IPS-15b (cell line): ENCODE data around the gene PHF2.

ENCODE experiments used
- H3K27me3 ChIP-seq: one replicate; pipeline ENCODE4 v1.6.1; 2013; ENCODE audit warnings: low read length; ENCODE audit not compliant: control insufficient read depth, insufficient read depth
- H3K36me3 ChIP-seq: one replicate; pipeline ENCODE4 v1.6.1; 2013; ENCODE audit warnings: low read length; ENCODE audit not compliant: control insufficient read depth, insufficient read depth
- H3K4me1 ChIP-seq: one replicate; pipeline ENCODE4 v1.6.1; 2013; ENCODE audit warnings: mild to moderate bottlenecking, low read length; ENCODE audit not compliant: control insufficient read depth, insufficient read depth
- H3K4me3 ChIP-seq: one replicate; pipeline ENCODE4 v1.5.1; 2013; ENCODE audit warnings: low read depth, low read length
- H3K9ac ChIP-seq: one replicate; pipeline ENCODE4 v1.6.1; 2013; ENCODE audit warnings: low read depth, mild to moderate bottlenecking, low read length
- H3K9me3 ChIP-seq: one replicate; pipeline ENCODE4 v1.6.1; 2013; ENCODE audit warnings: mild to moderate bottlenecking, low read length; ENCODE audit not compliant: control insufficient read depth, insufficient read depth

Gene PHF2

DNA sequence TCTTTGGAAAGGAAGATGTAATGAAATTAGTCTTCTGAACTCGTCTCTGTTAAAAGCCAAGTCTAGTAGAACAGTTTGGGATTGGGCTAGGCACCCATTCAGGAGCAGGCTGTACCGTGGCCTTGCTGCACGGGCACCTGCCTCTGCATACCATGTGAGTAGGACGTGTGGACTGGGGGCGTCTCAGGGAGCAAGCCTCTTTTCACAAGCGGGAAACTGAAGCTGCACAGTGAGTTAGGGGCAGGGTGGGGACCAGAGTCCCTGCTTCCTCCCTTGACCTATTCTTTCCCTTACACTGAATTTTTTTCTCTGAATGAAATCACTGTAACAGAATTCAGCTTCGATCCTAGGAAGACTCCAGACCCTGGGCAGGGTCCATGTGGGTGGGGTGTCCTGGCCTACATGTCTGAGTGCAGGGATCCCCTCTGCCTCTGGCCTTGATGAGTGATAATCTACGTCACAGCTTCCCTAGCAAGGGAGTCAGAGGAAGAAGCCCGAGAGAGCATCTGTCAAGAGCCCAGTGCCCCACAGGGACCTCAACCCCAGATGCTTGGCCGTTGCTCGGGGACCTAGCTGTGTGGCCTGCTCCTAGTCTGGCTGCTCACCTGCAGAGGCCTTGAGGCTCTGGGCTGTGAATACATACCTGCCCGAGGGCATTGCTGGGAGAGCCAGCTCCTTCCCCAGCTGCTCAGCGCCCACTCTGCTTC, 15.1 kb downstream of the PHF2 start:
- no peaks in the 10 kb centered on the region for H3K36me3 ChIP-seq
- H3K4me1 ChIP-seq, result peaks cover 9% of the 10 kb centered on the region
- no peak overlapping the region for H3K4me3 ChIP-seq
- H3K9ac ChIP-seq, result no peak overlapping the region
- no peaks in the 10 kb centered on the region for H3K27me3 ChIP-seq
- no peaks in the 10 kb centered on the region for H3K9me3 ChIP-seq

DNA sequence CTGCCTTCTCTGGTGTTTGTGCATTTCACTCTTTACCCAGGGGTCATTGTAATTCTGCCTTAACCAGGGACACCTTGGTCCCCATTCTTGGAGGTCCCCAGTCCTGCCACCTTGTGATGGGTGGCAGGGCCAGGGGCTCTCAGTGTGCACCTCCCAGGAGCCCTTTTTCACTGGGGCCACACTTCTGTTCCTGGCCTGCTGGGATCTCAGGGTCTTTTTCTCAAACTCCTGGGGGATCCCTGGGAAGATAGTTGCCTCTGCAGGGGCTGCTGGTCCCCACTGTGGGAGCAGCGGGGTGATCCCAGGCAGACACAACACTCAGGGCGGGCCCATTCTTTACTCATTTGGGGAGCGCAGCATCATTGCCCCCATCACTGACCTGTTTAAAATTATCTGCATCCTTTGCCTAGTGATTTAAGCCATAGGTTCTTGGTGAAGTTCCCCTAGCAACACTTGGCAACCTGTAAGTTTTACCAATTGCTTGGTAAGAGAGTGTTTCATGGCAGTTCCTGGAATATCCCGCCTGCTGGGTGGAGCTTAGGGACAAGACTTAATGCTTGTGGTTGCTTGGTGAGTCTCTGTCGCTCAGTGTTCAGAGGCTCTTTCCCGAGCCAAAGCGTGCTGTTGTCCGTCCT, 15.7 kb downstream of the PHF2 start:
- Histone ChIP-seq H3K4me1 (peaks cover 9% of the 10 kb centered on the region), H3K9ac (no peak overlapping the region), H3K4me3 (no peak overlapping the region), H3K9me3 (no peaks in the 10 kb centered on the region), H3K27me3 (no peaks in the 10 kb centered on the region), H3K36me3 (no peaks in the 10 kb centered on the region)

DNA sequence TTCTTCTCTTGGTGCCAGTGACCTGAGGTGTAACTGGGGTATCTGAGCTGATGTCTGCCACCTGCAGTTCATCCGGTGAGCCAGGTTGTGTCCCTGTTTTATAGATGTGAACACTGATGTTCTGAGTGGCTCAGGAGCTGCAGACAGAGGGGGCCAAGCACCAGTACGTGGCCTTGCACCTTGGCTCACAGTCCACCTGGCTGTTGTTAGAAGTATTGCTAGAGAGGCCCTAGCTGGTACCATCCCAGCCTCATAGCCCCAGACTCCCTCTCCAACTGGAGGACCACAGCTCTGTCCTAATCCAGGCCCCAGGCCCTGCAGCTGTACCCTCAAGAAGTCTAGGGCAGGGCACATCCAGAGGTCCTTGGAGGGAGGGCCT, 16.2 kb downstream of the PHF2 start:
- no peaks in the 10 kb centered on the region for H3K9me3 ChIP-seq
- H3K4me1 ChIP-seq, result peaks cover 9% of the 10 kb centered on the region
- no peaks in the 10 kb centered on the region for H3K27me3 ChIP-seq

DNA sequence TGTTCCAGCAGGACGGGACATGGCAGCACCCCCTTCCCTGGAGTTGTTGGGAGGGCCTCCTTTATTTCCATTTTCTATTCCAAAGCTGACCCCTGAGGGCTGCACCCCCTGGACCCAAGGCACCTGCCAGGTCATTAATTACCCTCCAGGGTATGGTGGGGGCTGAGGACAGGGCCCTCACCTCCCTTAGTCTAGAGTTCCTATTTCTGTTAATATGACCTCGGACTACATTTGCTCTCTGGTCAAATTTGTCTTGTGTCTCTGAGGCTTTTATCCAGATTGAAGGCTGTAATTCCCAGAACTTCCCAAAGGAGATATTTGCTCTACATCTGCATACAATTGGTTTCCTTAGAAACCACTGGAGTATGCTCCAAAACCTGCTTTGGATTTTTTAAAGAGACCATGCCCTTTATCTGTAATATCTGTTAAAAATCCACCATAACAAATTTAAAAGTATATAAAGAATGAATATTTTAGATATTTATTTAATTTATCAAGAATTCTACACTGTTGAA, 16.8 kb downstream of the PHF2 start:
- H3K27me3 ChIP-seq, result no peaks in the 10 kb centered on the region
- H3K36me3 ChIP-seq, result no peaks in the 10 kb centered on the region
- no peak overlapping the region for H3K4me3 ChIP-seq
- no peaks in the 10 kb centered on the region for H3K9me3 ChIP-seq
- peaks cover 9% of the 10 kb centered on the region for H3K4me1 ChIP-seq
- no peak overlapping the region for H3K9ac ChIP-seq

More for the DNA sequence above, 16.2 kb downstream of the PHF2 start:
- Histone ChIP-seq H3K36me3 (no peaks in the 10 kb centered on the region), H3K9ac (no peak overlapping the region), H3K4me3 (no peak overlapping the region)

DNA sequence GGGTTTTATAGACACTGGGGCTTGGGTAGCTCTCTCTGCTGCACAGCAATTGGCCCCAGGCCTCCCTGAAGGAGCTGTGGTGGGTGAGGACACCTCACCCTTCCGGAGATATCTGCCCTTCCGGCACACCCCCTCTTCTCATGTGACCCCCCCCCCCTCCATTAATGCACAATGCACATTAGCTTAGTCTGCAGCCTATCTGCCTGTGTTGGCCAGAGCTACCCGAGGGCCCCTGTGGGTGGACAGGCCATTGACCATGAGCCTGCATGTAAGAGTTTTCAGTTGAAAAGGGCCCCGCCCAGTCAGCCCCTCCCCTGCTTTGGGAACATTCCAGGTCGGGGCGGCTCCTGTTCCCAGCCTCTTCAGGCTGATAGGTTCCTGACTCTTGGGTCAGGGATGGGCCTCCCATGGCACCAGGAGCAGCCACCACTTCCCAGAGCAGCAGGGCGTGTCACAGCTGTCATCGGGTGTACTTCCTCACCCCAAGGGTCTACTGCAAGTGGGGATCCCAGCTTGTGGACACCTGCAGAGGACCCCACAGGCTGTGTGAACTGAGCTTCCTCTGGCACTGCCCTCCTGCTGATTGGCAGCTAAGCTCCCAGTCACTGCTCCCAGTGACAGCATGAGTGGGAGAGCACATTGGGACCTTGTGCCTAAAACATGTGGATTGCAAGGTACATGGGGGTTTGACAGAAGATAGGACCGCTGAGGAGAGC, 17.8 kb downstream of the PHF2 start:
- Histone ChIP-seq H3K9me3 (no peaks in the 10 kb centered on the region), H3K4me1 (peaks cover 12% of the 10 kb centered on the region), H3K36me3 (no peaks in the 10 kb centered on the region), H3K9ac (no peak overlapping the region), H3K27me3 (no peaks in the 10 kb centered on the region), H3K4me3 (no peak overlapping the region)

DNA sequence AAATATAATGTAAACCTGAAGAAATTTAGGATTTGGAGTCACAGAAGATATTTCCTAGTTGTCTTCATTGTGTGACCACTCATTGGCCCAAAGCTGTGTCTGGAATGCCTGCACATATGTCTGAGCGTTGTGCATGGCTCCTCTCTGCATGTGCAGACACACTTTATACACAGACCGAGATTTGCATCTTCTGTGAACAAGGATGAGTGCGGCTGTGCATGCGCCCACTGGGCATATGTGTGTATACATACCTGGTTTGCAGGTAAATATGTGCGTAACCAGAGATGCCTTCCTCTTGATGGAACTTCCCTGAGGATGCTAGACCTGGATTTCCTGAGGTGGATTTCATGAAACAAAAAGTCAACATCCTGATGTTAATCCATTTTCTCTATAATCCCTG, 19.1 kb downstream of the PHF2 start:
- no peaks in the 10 kb centered on the region for H3K9me3 ChIP-seq
- H3K27me3 ChIP-seq, result no peaks in the 10 kb centered on the region
- no peak overlapping the region for H3K9ac ChIP-seq
- no peaks in the 10 kb centered on the region for H3K36me3 ChIP-seq
- H3K4me1 ChIP-seq, result peaks cover 16% of the 10 kb centered on the region
- no peak overlapping the region for H3K4me3 ChIP-seq

DNA sequence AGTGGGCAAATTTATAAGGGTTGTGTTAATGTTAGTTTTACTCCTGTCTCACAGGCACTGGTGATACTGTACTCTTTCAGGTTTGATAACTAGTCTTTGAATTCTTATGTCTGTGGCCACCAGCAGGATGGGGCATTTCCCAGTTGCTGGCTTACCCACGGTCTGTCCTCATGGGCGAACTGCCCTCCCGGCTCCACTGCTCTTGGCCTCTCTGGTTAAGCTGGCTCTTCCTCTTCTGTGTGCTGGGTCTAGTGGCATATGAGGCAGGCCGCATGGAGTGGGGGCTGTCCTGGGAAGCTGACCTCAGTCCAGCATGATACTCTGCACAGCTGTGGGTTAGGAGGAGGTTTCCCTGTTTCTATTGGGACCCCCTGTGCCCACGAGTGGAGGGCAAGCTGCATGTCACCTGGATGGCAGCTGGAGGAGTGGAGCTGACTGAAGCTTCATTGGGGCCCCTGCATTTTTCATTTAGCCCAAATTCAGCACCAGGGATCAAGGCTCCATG, 19.5 kb downstream of the PHF2 start:
- Histone ChIP-seq H3K9ac (no peak overlapping the region), H3K9me3 (no peaks in the 10 kb centered on the region), H3K36me3 (no peaks in the 10 kb centered on the region), H3K4me3 (no peak overlapping the region), H3K27me3 (no peaks in the 10 kb centered on the region), H3K4me1 (peaks cover 20% of the 10 kb centered on the region)

DNA sequence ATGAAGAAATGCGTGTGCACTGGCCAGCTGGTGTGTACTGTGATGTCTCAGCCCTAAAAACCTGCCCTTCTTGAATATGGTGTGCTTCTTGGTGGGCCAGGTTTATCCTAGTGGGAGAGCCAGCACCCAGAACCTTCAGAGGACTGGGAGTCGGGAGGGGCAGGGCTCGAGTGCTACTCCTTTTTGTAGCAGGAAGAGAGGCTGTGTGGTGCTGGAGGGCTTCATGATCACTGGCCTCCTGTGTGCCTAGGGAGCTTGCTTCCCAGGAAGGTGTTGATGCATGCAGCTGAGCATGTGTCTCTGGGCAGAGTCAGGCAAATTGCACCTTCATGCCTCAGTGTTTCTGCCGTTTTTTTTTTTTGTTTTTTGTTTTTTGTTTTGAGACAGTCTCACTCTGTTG, 20.0 kb downstream of the PHF2 start:
- no peaks in the 10 kb centered on the region for H3K36me3 ChIP-seq
- no peak overlapping the region for H3K9ac ChIP-seq
- no peaks in the 10 kb centered on the region for H3K9me3 ChIP-seq
- no peaks in the 10 kb centered on the region for H3K27me3 ChIP-seq
- H3K4me3 ChIP-seq, result no peak overlapping the region
- peaks cover 24% of the 10 kb centered on the region for H3K4me1 ChIP-seq

DNA sequence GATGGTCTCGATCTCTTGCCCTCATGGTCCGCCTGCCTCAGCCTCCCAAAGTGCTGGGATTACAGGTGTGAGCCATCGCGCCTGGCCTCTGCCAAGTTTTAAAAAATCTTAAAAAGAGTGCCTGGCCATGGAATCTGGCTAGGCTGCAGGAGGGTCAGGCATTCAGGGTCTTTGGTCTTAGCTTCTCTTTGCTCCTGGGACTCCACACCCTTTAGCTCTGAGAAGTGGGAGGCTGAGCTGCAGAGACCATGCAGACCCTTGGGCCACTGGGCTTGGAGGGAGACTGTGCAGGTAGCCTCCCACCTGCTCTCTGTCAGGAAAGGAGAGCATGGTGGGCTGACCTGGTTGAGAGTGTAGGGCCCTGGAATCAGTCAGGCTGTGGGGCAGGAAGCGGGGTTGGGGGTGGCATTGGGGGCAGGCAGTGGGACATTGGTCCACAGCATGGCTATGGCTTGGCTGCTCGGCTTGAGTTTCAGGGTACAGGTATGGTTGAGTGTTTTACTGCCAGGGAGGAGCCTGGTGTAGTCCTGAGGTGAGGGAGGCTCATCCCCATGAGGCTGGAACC, 20.8 kb downstream of the PHF2 start:
- Histone ChIP-seq H3K36me3 (no peaks in the 10 kb centered on the region), H3K9ac (no peak overlapping the region), H3K4me1 (peaks cover 24% of the 10 kb centered on the region), H3K27me3 (no peaks in the 10 kb centered on the region), H3K9me3 (no peaks in the 10 kb centered on the region), H3K4me3 (no peak overlapping the region)

DNA sequence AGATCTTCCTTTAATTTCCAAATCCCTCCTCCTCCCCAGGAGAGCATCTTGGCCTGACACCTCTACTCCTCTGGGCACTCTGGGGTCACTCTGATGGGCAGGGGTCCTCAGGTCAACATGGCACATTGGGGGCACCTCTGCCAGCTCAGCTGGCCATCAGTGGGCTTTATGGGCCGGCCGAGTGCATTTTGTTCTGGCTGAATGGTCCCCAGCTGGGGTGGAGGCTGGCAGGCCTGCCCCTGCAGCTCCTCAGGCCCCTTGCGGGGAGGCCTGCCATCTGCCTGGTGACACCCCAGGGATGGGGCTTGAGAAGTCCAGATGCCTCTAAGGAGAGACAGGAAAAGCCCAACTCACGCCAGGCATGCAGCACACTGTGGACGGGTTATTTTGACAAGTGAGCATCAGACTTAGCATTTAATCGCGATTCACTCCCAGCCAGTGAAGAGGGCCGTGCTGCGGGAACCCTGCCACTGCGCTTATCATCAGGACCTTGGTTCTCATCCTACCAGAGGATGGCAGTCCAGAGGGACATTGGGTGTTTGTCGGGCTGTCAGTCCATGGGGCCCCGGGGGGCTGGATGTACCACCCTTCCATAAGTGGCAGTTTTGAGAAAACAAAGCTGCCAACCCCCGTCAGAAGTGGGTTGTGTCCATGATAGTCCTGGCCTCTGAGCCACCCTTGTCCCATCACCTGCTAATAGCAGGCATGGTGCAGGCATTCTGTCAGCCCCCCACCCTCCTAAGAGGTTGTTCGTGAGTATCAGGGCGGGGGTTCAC, 21.7 kb downstream of the PHF2 start:
- H3K4me1 ChIP-seq, result peaks cover 24% of the 10 kb centered on the region
- H3K4me3 ChIP-seq, result no peak overlapping the region
- H3K27me3 ChIP-seq, result no peaks in the 10 kb centered on the region
- H3K36me3 ChIP-seq, result no peaks in the 10 kb centered on the region
- H3K9me3 ChIP-seq, result no peaks in the 10 kb centered on the region
- no peak overlapping the region for H3K9ac ChIP-seq

DNA sequence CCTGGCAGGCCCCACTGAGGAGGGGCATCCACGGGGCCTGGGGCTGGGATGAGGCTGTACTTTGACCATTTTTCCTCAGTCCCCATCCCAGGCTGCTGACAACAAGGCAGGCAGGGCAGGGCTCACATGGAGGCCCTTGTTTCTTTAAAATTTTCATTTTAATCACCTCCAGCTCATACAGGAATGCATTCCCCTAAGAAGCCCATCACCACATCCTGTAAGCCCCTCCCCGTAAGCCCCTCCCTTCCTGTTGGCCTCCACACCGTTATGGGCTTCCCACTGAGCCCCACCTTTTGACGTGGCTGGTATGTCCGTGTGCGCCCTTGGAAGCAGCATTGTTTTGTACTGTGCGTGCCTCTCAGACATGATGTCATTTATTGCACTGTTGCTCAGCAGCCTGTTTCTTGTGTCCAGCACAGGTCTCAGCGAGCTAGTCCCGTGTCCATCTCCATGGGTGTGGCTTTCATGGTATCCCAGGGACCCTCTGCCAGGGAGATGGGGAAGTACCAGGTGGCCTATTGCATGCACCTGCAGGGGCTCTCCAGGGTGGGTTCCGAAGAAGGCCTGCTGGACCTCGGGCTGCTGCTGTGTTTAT, 22.4 kb downstream of the PHF2 start:
- Histone ChIP-seq H3K36me3 (no peaks in the 10 kb centered on the region), H3K9me3 (no peaks in the 10 kb centered on the region)

More for the DNA sequence above, 22.4 kb downstream of the PHF2 start:
- Histone ChIP-seq H3K4me3 (no peak overlapping the region), H3K9ac (no peak overlapping the region), H3K4me1 (peaks cover 20% of the 10 kb centered on the region), H3K27me3 (no peaks in the 10 kb centered on the region)
